Measurements from ENCODE around the gene CTXND1.

CTXND1 gene

DNA sequence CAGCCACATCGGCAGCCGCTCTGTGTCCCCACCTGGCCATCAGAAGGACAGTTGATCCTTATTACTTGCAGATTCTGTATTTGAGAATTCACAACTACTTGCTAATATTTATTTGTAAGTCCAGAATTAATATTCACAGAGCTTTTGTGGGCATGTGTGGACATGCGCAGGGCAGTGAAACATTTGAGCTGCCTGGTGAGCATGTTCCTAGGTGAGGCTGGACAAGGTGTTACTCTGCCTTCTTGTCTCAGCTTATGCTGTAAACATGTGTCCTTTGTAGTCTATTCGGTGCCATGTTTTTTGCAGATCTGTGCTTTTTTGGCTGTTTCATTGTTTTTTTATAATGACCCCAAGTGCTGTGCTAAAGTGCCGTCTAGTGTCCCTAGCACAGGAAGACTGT, 83.6 kb downstream of the CTXND1 start:
- TF ChIP-seq, protein P1, sequence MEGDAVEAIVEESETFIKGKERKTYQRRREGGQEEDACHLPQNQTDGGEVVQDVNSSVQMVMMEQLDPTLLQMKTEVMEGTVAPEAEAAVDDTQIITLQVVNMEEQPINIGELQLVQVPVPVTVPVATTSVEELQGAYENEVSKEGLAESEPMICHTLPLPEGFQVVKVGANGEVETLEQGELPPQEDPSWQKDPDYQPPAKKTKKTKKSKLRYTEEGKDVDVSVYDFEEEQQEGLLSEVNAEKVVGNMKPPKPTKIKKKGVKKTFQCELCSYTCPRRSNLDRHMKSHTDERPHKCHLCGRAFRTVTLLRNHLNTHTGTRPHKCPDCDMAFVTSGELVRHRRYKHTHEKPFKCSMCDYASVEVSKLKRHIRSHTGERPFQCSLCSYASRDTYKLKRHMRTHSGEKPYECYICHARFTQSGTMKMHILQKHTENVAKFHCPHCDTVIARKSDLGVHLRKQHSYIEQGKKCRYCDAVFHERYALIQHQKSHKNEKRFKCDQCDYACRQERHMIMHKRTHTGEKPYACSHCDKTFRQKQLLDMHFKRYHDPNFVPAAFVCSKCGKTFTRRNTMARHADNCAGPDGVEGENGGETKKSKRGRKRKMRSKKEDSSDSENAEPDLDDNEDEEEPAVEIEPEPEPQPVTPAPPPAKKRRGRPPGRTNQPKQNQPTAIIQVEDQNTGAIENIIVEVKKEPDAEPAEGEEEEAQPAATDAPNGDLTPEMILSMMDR (IDR thresholded peaks at IDR 0.05; ENCODE audit: low read depth, low read length) = no peak
- no peak overlapping the region for H3K4me3 ChIP-seq (replicated peaks in 1 of 2; ENCODE audit: low read depth in 2 of 2, low read length in 2 of 2)
- DNase-seq (ENCODE audit: low read depth in 2 of 2) = no peak

DNA sequence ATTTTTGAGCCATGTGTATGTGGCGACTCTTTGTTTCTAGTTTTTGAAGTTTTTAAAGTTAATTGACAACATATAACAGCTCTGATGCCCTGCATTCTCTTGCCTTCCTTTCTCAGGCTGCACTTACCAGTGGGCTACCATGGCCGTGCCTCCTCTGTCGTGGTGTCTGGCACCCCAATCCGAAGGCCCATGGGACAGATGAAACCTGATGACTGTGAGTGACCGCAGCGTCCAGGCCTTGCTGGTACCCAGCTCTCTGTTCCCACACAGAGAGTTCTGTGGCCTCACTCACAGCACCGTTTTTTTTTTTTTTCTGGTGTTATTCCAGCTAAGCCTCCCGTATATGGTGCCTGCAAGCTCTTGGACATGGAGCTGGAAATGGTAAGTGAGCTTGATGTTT, 84.1 kb downstream of the CTXND1 start:
- H3K4me3 ChIP-seq (replicated peaks in 1 of 2; ENCODE audit: low read depth in 2 of 2, low read length in 2 of 2) = no peak overlapping the region
- TF ChIP-seq, protein P1 (IDR thresholded peaks at IDR 0.05; ENCODE audit: low read depth, low read length) = no peak
- no peak for DNase-seq (ENCODE audit: low read depth in 2 of 2)

DNA sequence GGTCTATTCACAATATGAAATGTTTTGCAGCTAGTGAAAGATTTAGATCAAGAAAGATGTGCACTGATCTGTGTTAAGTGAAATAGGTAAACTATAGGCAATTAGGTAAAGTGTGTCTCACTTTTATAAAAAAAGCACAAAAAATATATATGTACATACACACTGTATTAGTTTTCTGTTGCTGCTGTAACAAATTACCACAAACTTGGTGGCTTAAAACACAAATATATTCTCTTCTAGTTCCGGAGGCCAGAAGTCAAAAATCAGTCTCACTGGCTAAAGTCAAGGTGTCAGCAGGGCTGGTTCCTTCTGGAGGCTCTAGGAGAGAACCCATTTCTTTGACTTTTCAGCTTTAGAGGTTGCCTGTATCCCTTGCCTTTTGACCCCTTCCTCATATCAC, 88.1 kb downstream of the CTXND1 start:
- H3K4me3 ChIP-seq (replicated peaks in 1 of 2; ENCODE audit: low read depth in 2 of 2, low read length in 2 of 2) = no peak overlapping the region
- TF ChIP-seq, protein P1 (IDR thresholded peaks at IDR 0.05; ENCODE audit: low read depth, low read length) = no peak
- no peak for DNase-seq (ENCODE audit: low read depth in 2 of 2)

DNA sequence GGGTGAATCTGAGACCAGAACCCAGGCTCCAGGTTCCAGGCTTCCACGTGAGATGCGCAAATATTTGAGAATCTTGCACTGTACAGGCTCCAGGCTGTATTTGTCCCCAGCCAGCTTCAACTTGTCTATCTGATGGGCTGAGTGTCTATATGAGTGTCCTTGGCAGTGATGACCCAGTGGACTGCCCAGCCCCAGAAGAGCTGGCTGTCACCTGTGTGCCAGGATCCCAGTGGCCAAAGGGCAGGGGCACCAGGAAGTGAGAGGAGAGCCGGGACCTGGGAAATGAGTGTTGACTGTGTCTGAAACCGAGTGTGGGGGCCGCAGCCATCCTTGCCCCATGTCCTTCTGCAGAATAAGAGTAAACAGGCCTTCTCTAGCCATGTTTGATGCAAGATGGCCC, 88.8 kb downstream of the CTXND1 start:
- DNase-seq (ENCODE audit: low read depth in 2 of 2) = no peak
- H3K4me3 ChIP-seq (replicated peaks in 1 of 2; ENCODE audit: low read depth in 2 of 2, low read length in 2 of 2) = no peak overlapping the region
- TF ChIP-seq, protein P1 (IDR thresholded peaks at IDR 0.05; ENCODE audit: low read depth, low read length) = no peak

DNA sequence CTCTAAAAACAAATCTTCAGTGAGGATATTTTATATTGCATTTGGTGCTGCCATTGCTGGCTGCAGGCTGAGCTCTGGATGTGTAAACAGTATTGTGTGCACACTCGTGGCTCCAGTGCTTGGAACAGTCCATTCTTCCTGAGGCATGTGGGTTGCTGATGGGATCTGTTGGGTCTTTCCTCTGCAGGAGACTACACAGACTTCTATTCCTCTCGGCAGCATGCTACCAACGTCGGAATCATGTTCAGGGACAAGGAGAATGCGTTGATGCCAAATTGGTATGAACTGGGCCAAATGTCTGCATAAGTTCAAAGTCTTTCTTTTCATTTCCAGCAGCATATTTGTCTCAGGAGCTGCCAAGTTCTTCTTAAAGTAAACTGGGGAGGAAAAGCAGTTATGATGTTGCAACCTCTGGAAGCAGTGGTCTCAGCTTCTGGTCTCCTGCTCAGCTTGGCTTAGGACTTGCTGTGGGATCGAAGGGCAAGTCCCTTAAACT, 89.9 kb downstream of the CTXND1 start:
- DNase-seq (ENCODE audit: low read depth in 2 of 2) = peak in 1 of 2 donors; percentile 87
- H3K4me3 ChIP-seq (replicated peaks in 1 of 2; ENCODE audit: low read depth in 2 of 2, low read length in 2 of 2) = no peak overlapping the region
- TF ChIP-seq, protein P1 (IDR thresholded peaks at IDR 0.05; ENCODE audit: low read depth, low read length) = no peak

DNA sequence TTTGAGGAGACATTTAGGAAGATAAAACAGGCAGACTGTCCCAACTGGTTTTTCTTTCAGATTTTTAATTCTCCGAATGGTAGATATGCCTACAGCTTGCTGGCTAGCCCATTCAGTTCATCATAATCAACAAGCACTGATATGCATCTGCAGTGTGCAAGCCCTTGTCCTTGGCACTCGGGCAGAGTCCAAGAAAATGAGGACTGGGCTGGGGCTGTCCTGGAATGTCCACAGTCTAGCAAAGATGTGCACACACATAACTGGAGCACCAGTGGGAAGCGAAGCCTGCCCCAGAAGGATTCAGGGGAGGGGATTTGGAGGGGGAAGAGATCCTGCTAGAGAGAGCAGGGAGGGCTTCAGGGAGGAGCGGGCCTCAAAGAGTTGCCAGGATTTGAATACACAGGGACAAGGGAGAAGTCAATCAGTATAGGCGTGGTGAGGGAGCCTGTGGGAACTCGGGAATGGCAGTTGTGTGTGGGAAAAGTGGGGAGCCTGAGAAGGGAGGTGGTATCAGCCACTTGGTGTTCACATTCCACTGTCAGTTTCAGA, 90.5 kb downstream of the CTXND1 start:
- H3K4me3 ChIP-seq (replicated peaks in 1 of 2; ENCODE audit: low read depth in 2 of 2, low read length in 2 of 2) = no peak overlapping the region
- DNase-seq (ENCODE audit: low read depth in 2 of 2) = no peak
- TF ChIP-seq, protein P1 (IDR thresholded peaks at IDR 0.05; ENCODE audit: low read depth, low read length) = no peak

Measured in cardiac fibroblast (primary cell).